Measurements from ENCODE around the gene EOGT.

The EOGT gene

GRCh38 chr3:68999605-69000004, 13.9 kb downstream of the EOGT start:
- no peak overlapping the region for H3K4me3 ChIP-seq (ENCODE audit: low read length)
- H3K27me3 ChIP-seq (ENCODE audit: insufficient read depth, low read length): no peaks in the 10 kb centered on the region
- no peaks in the 10 kb centered on the region for H3K4me1 ChIP-seq (ENCODE audit: insufficient read depth, low read length)
- H2AFZ ChIP-seq (ENCODE audit: low read depth, low read length): no peak overlapping the region
- H3K9me3 ChIP-seq (ENCODE audit: low read length): no peaks in the 10 kb centered on the region
- H3K36me3 ChIP-seq (ENCODE audit: insufficient read depth, low read length): peaks cover 4% of the 10 kb centered on the region

GRCh38 chr3:68999158-68999557, 14.3 kb downstream of the EOGT start:
- Histone ChIP-seq H3K4me1 (ENCODE audit: insufficient read depth, low read length) (no peaks in the 10 kb centered on the region), H2AFZ (ENCODE audit: low read depth, low read length) (no peak overlapping the region), H3K9me3 (ENCODE audit: low read length) (no peaks in the 10 kb centered on the region), H3K4me3 (ENCODE audit: low read length) (no peak overlapping the region), H3K27me3 (ENCODE audit: insufficient read depth, low read length) (no peaks in the 10 kb centered on the region), H3K36me3 (ENCODE audit: insufficient read depth, low read length) (peaks cover 3% of the 10 kb centered on the region)

GRCh38 chr3:68997887-68998286, 15.6 kb downstream of the EOGT start:
- Histone ChIP-seq H3K4me1 (ENCODE audit: insufficient read depth, low read length) (no peaks in the 10 kb centered on the region), H3K36me3 (ENCODE audit: insufficient read depth, low read length) (peaks cover 2% of the 10 kb centered on the region), H3K4me3 (ENCODE audit: low read length) (no peak overlapping the region), H3K9me3 (ENCODE audit: low read length) (no peaks in the 10 kb centered on the region), H2AFZ (ENCODE audit: low read depth, low read length) (no peak overlapping the region), H3K27me3 (ENCODE audit: insufficient read depth, low read length) (no peaks in the 10 kb centered on the region)

- no peaks in the 10 kb centered on the region for H3K27me3 ChIP-seq (ENCODE audit: insufficient read depth, low read length)
- H3K9me3 ChIP-seq (ENCODE audit: low read length): peaks cover 3% of the 10 kb centered on the region
- H2AFZ ChIP-seq (ENCODE audit: low read depth, low read length): no peak overlapping the region
- no peaks in the 10 kb centered on the region for H3K36me3 ChIP-seq (ENCODE audit: insufficient read depth, low read length)
- no peak overlapping the region for H3K4me3 ChIP-seq (ENCODE audit: low read length)
- no peaks in the 10 kb centered on the region for H3K4me1 ChIP-seq (ENCODE audit: insufficient read depth, low read length)
Measured at GRCh38 chr3:68996356-68996995, 17.0 kb downstream of the EOGT start.

GRCh38 chr3:68988740-68989139, 24.7 kb downstream of the EOGT start:
- Histone ChIP-seq H3K4me1 (ENCODE audit: insufficient read depth, low read length) (no peaks in the 10 kb centered on the region), H3K36me3 (ENCODE audit: insufficient read depth, low read length) (no peaks in the 10 kb centered on the region), H3K27me3 (ENCODE audit: insufficient read depth, low read length) (no peaks in the 10 kb centered on the region), H3K4me3 (ENCODE audit: low read length) (no peak overlapping the region), H2AFZ (ENCODE audit: low read depth, low read length) (no peak overlapping the region), H3K9me3 (ENCODE audit: low read length) (peaks cover 3% of the 10 kb centered on the region)

GRCh38 chr3:68987322-68987721, 26.2 kb downstream of the EOGT start:
- no peaks in the 10 kb centered on the region for H3K4me1 ChIP-seq (ENCODE audit: insufficient read depth, low read length)
- no peaks in the 10 kb centered on the region for H3K36me3 ChIP-seq (ENCODE audit: insufficient read depth, low read length)
- peaks cover under 1% of the 10 kb centered on the region for H3K9me3 ChIP-seq (ENCODE audit: low read length)
- no peak overlapping the region for H2AFZ ChIP-seq (ENCODE audit: low read depth, low read length)
- no peak overlapping the region for H3K4me3 ChIP-seq (ENCODE audit: low read length)
- H3K27me3 ChIP-seq (ENCODE audit: insufficient read depth, low read length): no peaks in the 10 kb centered on the region

GRCh38 chr3:68986496-68987208, 26.8 kb downstream of the EOGT start:
- Histone ChIP-seq H2AFZ (ENCODE audit: low read depth, low read length) (no peak overlapping the region), H3K9me3 (ENCODE audit: low read length) (no peaks in the 10 kb centered on the region), H3K4me3 (ENCODE audit: low read length) (no peak overlapping the region), H3K36me3 (ENCODE audit: insufficient read depth, low read length) (no peaks in the 10 kb centered on the region), H3K27me3 (ENCODE audit: insufficient read depth, low read length) (no peaks in the 10 kb centered on the region), H3K4me1 (ENCODE audit: insufficient read depth, low read length) (no peaks in the 10 kb centered on the region)

- Histone ChIP-seq H3K4me3 (ENCODE audit: low read length) (no peak overlapping the region), H2AFZ (ENCODE audit: low read depth, low read length) (no peak overlapping the region), H3K36me3 (ENCODE audit: insufficient read depth, low read length) (no peaks in the 10 kb centered on the region), H3K9me3 (ENCODE audit: low read length) (no peaks in the 10 kb centered on the region), H3K27me3 (ENCODE audit: insufficient read depth, low read length) (no peaks in the 10 kb centered on the region), H3K4me1 (ENCODE audit: insufficient read depth, low read length) (no peaks in the 10 kb centered on the region)
Measured at GRCh38 chr3:68985146-68985790, 28.2 kb downstream of the EOGT start.

GRCh38 chr3:68984011-68984530, 29.4 kb downstream of the EOGT start:
- H3K4me1 ChIP-seq (ENCODE audit: insufficient read depth, low read length): no peaks in the 10 kb centered on the region
- H2AFZ ChIP-seq (ENCODE audit: low read depth, low read length): no peak overlapping the region
- H3K36me3 ChIP-seq (ENCODE audit: insufficient read depth, low read length): no peaks in the 10 kb centered on the region
- no peaks in the 10 kb centered on the region for H3K9me3 ChIP-seq (ENCODE audit: low read length)
- no peak overlapping the region for H3K4me3 ChIP-seq (ENCODE audit: low read length)
- no peaks in the 10 kb centered on the region for H3K27me3 ChIP-seq (ENCODE audit: insufficient read depth, low read length)

- H3K4me3 ChIP-seq (ENCODE audit: low read length): no peak overlapping the region
- no peaks in the 10 kb centered on the region for H3K27me3 ChIP-seq (ENCODE audit: insufficient read depth, low read length)
- H3K4me1 ChIP-seq (ENCODE audit: insufficient read depth, low read length): no peaks in the 10 kb centered on the region
- no peaks in the 10 kb centered on the region for H3K9me3 ChIP-seq (ENCODE audit: low read length)
- H2AFZ ChIP-seq (ENCODE audit: low read depth, low read length): no peak overlapping the region
- H3K36me3 ChIP-seq (ENCODE audit: insufficient read depth, low read length): no peaks in the 10 kb centered on the region
Measured at GRCh38 chr3:68977486-68978167, 35.9 kb downstream of the EOGT start.

- no peak overlapping the region for H3K4me3 ChIP-seq (ENCODE audit: low read length)
- no peaks in the 10 kb centered on the region for H3K4me1 ChIP-seq (ENCODE audit: insufficient read depth, low read length)
- H2AFZ ChIP-seq (ENCODE audit: low read depth, low read length): no peak overlapping the region
- no peaks in the 10 kb centered on the region for H3K36me3 ChIP-seq (ENCODE audit: insufficient read depth, low read length)
- H3K27me3 ChIP-seq (ENCODE audit: insufficient read depth, low read length): no peaks in the 10 kb centered on the region
- H3K9me3 ChIP-seq (ENCODE audit: low read length): no peaks in the 10 kb centered on the region
Measured at GRCh38 chr3:68974711-68975110, 38.8 kb downstream of the EOGT start.

- Histone ChIP-seq H2AFZ (ENCODE audit: low read depth, low read length) (no peak overlapping the region), H3K4me1 (ENCODE audit: insufficient read depth, low read length) (no peaks in the 10 kb centered on the region), H3K36me3 (ENCODE audit: insufficient read depth, low read length) (no peaks in the 10 kb centered on the region), H3K27me3 (ENCODE audit: insufficient read depth, low read length) (no peaks in the 10 kb centered on the region), H3K4me3 (ENCODE audit: low read length) (no peak overlapping the region), H3K9me3 (ENCODE audit: low read length) (no peaks in the 10 kb centered on the region)
Measured at GRCh38 chr3:68973639-68974038, 39.8 kb downstream of the EOGT start.

All from neuron (in vitro differentiated cells).